Stomach (tissue), 4 donors: ENCODE measurements around the gene DERA.

Source experiments
- CTCF ChIP-seq, 7 experiments: fragments of 450-650 bp in 4 of 7; fragments of 200-600 bp in 3 of 7; sonication (generic) in 3 of 7; IDR thresholded peaks; one replicate each; pipeline ENCODE4 v1.5.1; 2016 to 2019; ENCODE audit warnings: antibody characterized with exemption in 7 of 7, control low read depth in 2 of 7, mild to moderate bottlenecking in 1 of 7
- POLR2A ChIP-seq, 4 donors: fragments of 450-650 bp; IDR thresholded peaks; one replicate each; pipeline ENCODE4 v1.6.1; 2016; ENCODE audit warnings: antibody characterized with exemption in 4 of 4, control low read depth in 2 of 4, mild to moderate bottlenecking in 1 of 4, moderate library complexity in 1 of 4

GRCh38 chr12:15984963-15985362 is 73.8 kb downstream of the DERA start:
- TF ChIP-seq CTCF (IDR thresholded peaks at IDR 0.05) (no peak), POLR2A (IDR thresholded peaks at IDR 0.05) (no peak)
